Measurements from ENCODE around the gene IPO4. TPM values are rescaled to one million over a fixed set of nuclear protein-coding genes. Genes with fewer than 3 reads are reported as not detected.

IPO4 gene
- total and polyA plus RNA-seq, 2 experiments from 2014 or later: 34.2 to 105 TPM

- H2AFZ ChIP-seq: no peak overlapping the region
Observed at GRCh38 chr14:24132061-24132685, 56.4 kb downstream of the IPO4 start.

GRCh38 chr14:24131549-24131966, 57.1 kb downstream of the IPO4 start:
- H3K4me2 ChIP-seq: no peak overlapping the region
- no peak overlapping the region for H3K4me3 Mint-ChIP-seq
- peaks cover 7% of the 10 kb centered on the region for H3K27me3 Mint-ChIP-seq (ENCODE audit: insufficient read depth, low read depth, poor library complexity)
- ATAC-seq (no peak), DNase-seq (ENCODE audit: low spot score) (no peak)
- TF ChIP-seq NANOG (IDR thresholded peaks at IDR 0.05; ENCODE audit: borderline replicate concordance): no peak
- no peak for TF ChIP-seq EZH2 (IDR thresholded peaks at IDR 0.05; ENCODE audit: low read depth, unreplicated experiment)
- TF ChIP-seq ZNF114 (CRISPR knock-in tag; IDR thresholded peaks at IDR 0.05): no peak
- TF ChIP-seq CREB1 (CRISPR knock-in tag; IDR thresholded peaks at IDR 0.05; ENCODE audit: low read depth): no peak
- TF ChIP-seq ZNF331 (CRISPR knock-in tag; IDR thresholded peaks at IDR 0.05; ENCODE audit: low read depth): no peak
- TF ChIP-seq ZNF462 (CRISPR knock-in tag; IDR thresholded peaks at IDR 0.05): no peak
- peaks cover 15% of the 10 kb centered on the region for H3F3A ChIP-seq (replicated peaks; ENCODE audit: low read depth)
- no peaks in the 10 kb centered on the region for H3K9me2 ChIP-seq (ENCODE audit: insufficient read depth)
- H3K36me3 ChIP-seq (ENCODE audit: insufficient read depth): no peaks in the 10 kb centered on the region
- H2AFZ ChIP-seq: no peak overlapping the region
- no peaks in the 10 kb centered on the region; the same call in 2 of the 3 replicates for H3K36me3 Mint-ChIP-seq (ENCODE audit: low read depth)
- no peaks in the 10 kb centered on the region for H3K27me3 ChIP-seq (ENCODE audit: insufficient read depth)
- no peak overlapping the region for H3K27ac Mint-ChIP-seq
- H3K79me2 ChIP-seq (replicated peaks; ENCODE audit: insufficient read depth): no peaks in the 10 kb centered on the region
- no peaks in the 10 kb centered on the region for H4K20me1 ChIP-seq (replicated peaks; ENCODE audit: insufficient read depth)
- H3K4me1 Mint-ChIP-seq: peaks cover 17% of the 10 kb centered on the region
- H3K9me3 Mint-ChIP-seq: no peaks in the 10 kb centered on the region
- H3K4me3 ChIP-seq: no peak overlapping the region
- peaks cover 10% of the 10 kb centered on the region; the same call in 1 of the 2 replicates for H3K4me1 ChIP-seq (ENCODE audit: insufficient read depth)
- H3K27ac ChIP-seq (ENCODE audit: low read depth): no peak overlapping the region

More at GRCh38 chr14:24132061-24132685, 56.4 kb downstream of the IPO4 start:
- H3K36me3 ChIP-seq (ENCODE audit: insufficient read depth): no peaks in the 10 kb centered on the region
- DNase-seq (ENCODE audit: low spot score): no peak
- no peaks in the 10 kb centered on the region for H3K27me3 ChIP-seq (ENCODE audit: insufficient read depth)
- ATAC-seq: no peak
- H3K27me3 Mint-ChIP-seq (ENCODE audit: insufficient read depth, low read depth, poor library complexity): peaks cover 12% of the 10 kb centered on the region
- no peaks in the 10 kb centered on the region for H3K79me2 ChIP-seq (replicated peaks; ENCODE audit: insufficient read depth)
- no peak for TF ChIP-seq ZNF331 (CRISPR knock-in tag; IDR thresholded peaks at IDR 0.05; ENCODE audit: low read depth)
- TF ChIP-seq JUNB (IDR thresholded peaks at IDR 0.05; ENCODE audit: unreplicated experiment): no peak
- no peak for TF ChIP-seq ZNF114 (CRISPR knock-in tag; IDR thresholded peaks at IDR 0.05)
- no peak for TF ChIP-seq NANOG (IDR thresholded peaks at IDR 0.05; ENCODE audit: borderline replicate concordance)
- H3K27ac ChIP-seq (ENCODE audit: low read depth): no peak overlapping the region
- H3K36me3 Mint-ChIP-seq (ENCODE audit: low read depth): peaks cover 2% of the 10 kb centered on the region; the same call in 2 of the 3 replicates
- H3K9me2 ChIP-seq (ENCODE audit: insufficient read depth): no peaks in the 10 kb centered on the region
- H3F3A ChIP-seq (replicated peaks; ENCODE audit: low read depth): peaks cover 15% of the 10 kb centered on the region
- no peaks in the 10 kb centered on the region for H4K20me1 ChIP-seq (replicated peaks; ENCODE audit: insufficient read depth)
- no peaks in the 10 kb centered on the region for H3K9me3 Mint-ChIP-seq
- no peak overlapping the region; the same call in 2 of the 3 replicates for H3K4me3 Mint-ChIP-seq
- H3K4me3 ChIP-seq: no peak overlapping the region
- no peak overlapping the region for H3K4me2 ChIP-seq
- peaks cover 16% of the 10 kb centered on the region for H3K4me1 ChIP-seq (ENCODE audit: insufficient read depth)
- no peak overlapping the region for H3K27ac Mint-ChIP-seq
- H3K4me1 Mint-ChIP-seq: peaks cover 23% of the 10 kb centered on the region
